ENCODE data around the gene GRK5. TPM values are rescaled to one million over a fixed set of nuclear protein-coding genes. Genes with fewer than 3 reads are reported as not detected.
"Not testable (repeated sequence)": the region's sequence is repeated elsewhere in the genome, so short reads cannot be mapped to it uniquely, and the experiment has no call there.

Gene GRK5
- total RNA-seq, 1 donor from 2014 or later: 77.6 TPM

- peaks cover 8% of the 10 kb centered on the region for H3K27me3 Mint-ChIP-seq (ENCODE audit: unreplicated experiment)
- DNase-seq: no peak
- H3K27ac Mint-ChIP-seq (ENCODE audit: unreplicated experiment): peak overlapping the region; percentile 90
- peaks cover 20% of the 10 kb centered on the region for H3K4me1 Mint-ChIP-seq (ENCODE audit: low read depth, unreplicated experiment)
- no peak for TF ChIP-seq CTCF (IDR thresholded peaks at IDR 0.05; ENCODE audit: partially characterized antibody, unreplicated experiment)
- peak overlapping the region; percentile 61 for H3K4me3 Mint-ChIP-seq (ENCODE audit: unreplicated experiment)
- peaks cover 10% of the 10 kb centered on the region for H3K9me3 Mint-ChIP-seq (ENCODE audit: unreplicated experiment)
- H3K36me3 Mint-ChIP-seq (ENCODE audit: unreplicated experiment): no peaks in the 10 kb centered on the region
Observed at GRCh38 chr10:119176166-119176565, 31.2 kb upstream of the GRK5 start.

GRCh38 chr10:119177708-119178371 is 29.5 kb upstream of the GRK5 start:
- Mint-ChIP-seq H3K36me3 (ENCODE audit: unreplicated experiment) (no peaks in the 10 kb centered on the region), H3K4me3 (ENCODE audit: unreplicated experiment) (peak overlapping the region; percentile 98), H3K27ac (ENCODE audit: unreplicated experiment) (peak overlapping the region; percentile 95), H3K4me1 (ENCODE audit: low read depth, unreplicated experiment) (peaks cover 20% of the 10 kb centered on the region), H3K27me3 (ENCODE audit: unreplicated experiment) (peaks cover 8% of the 10 kb centered on the region), H3K9me3 (ENCODE audit: unreplicated experiment) (peaks cover 11% of the 10 kb centered on the region)
- DNase-seq: no peak
- TF ChIP-seq CTCF (IDR thresholded peaks at IDR 0.05; ENCODE audit: partially characterized antibody, unreplicated experiment): no peak

DNA sequence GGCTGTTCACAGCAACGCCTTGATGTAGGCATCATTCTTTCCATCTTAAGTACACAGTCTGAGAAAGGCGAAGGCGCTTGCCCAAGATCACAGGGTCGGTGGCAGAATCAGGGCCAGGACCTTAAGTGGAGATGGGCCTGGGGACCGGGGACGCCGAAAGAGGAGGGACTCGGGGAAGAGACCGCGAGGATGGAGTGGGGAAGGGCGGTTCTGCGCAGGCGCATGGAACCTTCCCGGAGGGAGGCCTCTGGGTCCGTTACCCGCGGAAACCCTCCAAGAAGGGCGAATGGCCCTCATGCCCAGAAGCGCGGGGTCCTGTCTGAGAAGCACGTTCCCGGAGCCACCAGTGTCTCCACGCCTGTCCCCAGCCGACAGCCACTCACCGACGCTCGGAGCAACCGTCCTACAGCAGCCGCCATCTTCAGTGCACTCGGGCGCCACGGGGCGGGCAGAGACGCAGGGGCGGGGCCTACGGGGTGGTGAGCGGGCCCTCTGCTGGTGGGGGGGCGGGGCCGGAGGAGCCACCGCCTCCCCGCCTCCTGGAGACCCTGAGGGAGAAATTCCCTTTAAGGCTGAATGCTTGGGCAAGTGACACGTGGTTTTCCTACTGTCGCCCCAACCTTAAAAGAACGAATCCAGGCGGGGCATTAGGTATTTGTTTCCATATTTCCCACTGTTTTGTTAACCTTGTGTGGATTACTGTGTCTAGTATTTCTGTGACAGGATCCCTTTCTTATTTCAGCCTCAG is 28.8 kb upstream of the GRK5 start, which contains the start of gene PRDX3:
PRDX3 (minus strand) TSS at position 441 of the 748 bp plus-strand sequence; CDS start at position 419, 22 bp downstream.
- Mint-ChIP-seq H3K9me3 (ENCODE audit: unreplicated experiment) (peaks cover 13% of the 10 kb centered on the region), H3K36me3 (ENCODE audit: unreplicated experiment) (no peaks in the 10 kb centered on the region), H3K4me1 (ENCODE audit: low read depth, unreplicated experiment) (peaks cover 20% of the 10 kb centered on the region), H3K4me3 (ENCODE audit: unreplicated experiment) (peak within 1 kb of the TSS; percentile 98), H3K27ac (ENCODE audit: unreplicated experiment) (peak within 1 kb of the TSS; percentile 95), H3K27me3 (ENCODE audit: unreplicated experiment) (peaks cover 8% of the 10 kb centered on the region)
- TF ChIP-seq CTCF (IDR thresholded peaks at IDR 0.05; ENCODE audit: partially characterized antibody, unreplicated experiment): no peak
- DNase-seq: peak; percentile 98

DNA sequence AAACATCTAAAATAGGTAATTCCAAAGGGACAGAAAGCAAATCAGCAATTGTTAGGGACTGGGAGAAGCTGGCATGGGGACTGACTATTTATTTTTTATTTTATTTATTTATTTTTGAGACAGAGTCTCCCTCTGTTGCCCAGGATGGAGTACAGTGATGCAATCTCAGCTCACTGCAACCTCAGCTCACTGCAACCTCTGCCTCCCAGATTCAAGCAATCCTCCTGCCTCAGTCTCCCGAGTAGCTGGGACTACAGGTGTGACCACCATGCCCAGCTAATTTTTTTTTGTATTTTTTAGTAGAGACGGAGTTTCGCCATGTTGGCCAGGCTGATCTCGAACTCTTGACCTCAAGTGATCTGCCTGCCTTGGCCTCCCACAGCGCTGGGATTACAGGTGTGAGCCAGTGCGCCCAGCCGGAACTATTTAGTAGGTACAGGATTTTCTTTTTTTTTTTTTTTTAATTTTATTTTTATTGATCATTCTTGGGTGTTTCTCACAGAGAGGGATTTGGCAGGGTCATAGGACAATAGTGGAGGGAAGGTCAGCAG is 26.4 kb upstream of the GRK5 start:
- H3K9me3 Mint-ChIP-seq (ENCODE audit: unreplicated experiment); H3K27ac Mint-ChIP-seq (ENCODE audit: unreplicated experiment); H3K27me3 Mint-ChIP-seq (ENCODE audit: unreplicated experiment); H3K36me3 Mint-ChIP-seq (ENCODE audit: unreplicated experiment); DNase-seq; H3K4me3 Mint-ChIP-seq (ENCODE audit: unreplicated experiment): not testable (repeated sequence)
- H3K4me1 Mint-ChIP-seq (ENCODE audit: low read depth, unreplicated experiment): peaks cover 12% of the 10 kb centered on the region

DNA sequence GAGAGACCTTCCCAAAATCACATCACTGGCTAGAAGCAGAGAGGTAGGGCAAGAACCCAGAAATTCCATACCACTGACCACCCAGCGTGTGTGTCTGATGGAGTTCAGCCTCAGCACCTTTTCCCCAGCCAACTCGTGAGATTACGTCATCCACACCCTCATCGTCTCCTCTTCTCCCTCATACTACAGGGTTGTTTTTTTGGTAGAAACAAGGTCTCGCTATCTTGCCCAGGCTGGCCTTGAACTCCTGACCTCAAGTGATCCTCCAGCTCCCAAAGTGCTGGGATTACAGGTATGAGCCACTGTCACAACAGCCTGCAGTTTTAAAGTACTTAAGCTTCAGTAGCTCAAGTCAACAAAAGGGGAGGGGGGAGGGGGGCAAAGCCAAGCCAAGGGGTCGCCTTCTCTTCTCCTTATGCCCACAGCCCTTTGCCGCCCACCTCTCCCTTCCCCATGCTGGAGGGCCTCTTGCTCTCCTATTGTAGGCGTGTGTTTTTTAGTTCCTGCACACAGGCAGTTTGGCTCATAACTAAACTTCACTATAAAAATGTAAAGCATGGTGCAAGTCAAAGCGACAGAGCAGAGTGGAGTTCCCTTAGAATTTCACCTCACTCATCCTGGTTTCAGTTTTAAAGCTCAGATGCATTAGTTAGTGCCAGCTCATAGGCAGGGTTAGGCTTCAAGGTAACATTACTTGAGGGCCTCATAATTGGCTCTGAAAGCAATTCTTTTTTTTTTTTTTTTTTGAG is 23.5 kb upstream of the GRK5 start:
- DNase-seq: no peak
- TF ChIP-seq CTCF (IDR thresholded peaks at IDR 0.05; ENCODE audit: partially characterized antibody, unreplicated experiment): no peak
- Mint-ChIP-seq H3K4me3 (ENCODE audit: unreplicated experiment) (no peak overlapping the region), H3K27ac (ENCODE audit: unreplicated experiment) (no peak overlapping the region), H3K9me3 (ENCODE audit: unreplicated experiment) (peaks cover 5% of the 10 kb centered on the region), H3K27me3 (ENCODE audit: unreplicated experiment) (peaks cover 3% of the 10 kb centered on the region), H3K36me3 (ENCODE audit: unreplicated experiment) (no peaks in the 10 kb centered on the region), H3K4me1 (ENCODE audit: low read depth, unreplicated experiment) (peaks cover 1% of the 10 kb centered on the region)

Data from glutamatergic neuron (in vitro differentiated cells).